ENCODE data around the gene RAB44. TPM values are rescaled to one million over a fixed set of nuclear protein-coding genes. Genes with fewer than 3 reads are reported as not detected.

Gene RAB44
- total RNA-seq, 1 experiment from 2014 or later = not detected

DNA sequence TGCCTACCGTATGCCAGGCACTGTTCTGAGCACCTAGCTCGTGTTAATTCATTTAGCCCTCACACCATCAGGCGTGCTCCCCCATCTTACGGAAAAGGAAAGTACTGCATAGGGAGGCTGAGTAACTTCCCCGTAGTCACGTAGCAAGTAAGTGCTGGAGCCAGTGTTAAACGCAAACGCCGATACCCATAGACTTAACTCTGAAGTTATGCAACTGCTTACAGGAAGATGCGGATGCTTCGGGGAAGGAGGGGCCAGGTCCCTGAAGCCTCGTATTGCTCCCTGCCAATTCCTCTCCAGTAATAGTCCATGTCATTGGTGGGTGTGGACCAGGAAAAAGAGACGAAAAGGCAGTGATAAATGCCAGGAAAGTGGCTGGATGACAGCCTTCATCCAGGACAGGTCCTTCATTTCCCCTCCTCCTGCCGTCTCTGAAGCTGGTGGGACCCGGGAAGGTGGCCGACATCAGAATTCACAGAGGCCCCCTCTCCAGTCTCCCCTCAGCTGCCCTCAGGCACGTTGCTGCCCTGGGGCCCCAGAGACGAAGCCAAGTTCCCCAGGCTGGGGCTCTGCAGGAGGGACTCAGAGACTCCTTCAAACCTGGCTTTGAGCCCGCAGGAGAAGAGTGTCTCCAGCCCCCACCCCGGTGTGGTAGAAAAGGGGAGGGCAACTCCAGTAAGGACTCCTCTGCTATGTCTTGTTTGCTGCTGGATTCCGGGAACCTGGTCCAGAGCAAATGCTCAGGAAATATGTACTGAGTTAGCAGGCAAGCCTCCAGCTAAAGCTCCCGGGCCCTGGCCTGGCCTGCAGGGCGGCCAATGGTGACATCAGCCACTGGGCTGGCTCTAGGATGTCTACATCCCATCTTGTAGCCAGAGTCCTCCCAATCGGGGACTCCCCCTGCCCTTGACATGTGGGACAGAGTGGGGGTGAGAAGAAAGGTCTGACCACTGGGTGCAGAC, 37.8 kb downstream of the RAB44 start:
- POLR2A ChIA-PET = interaction anchor here (0.7 kb wide), 1 partner anchor 19 kb away, joined by 6 read pairs; no protein-coding TSS in a partner anchor
- ATAC-seq (peak; percentile 60), DNase-seq (ENCODE audit: low read depth, low spot score) (no peak)
- H3K36me3 ChIP-seq (ENCODE audit: control insufficient read depth, insufficient read depth, low read length) = no peaks in the 10 kb centered on the region
- no TSS peak for BruUV-seq (replicated peaks)
- no peak overlapping the region for H3K4me3 ChIP-seq (ENCODE audit: low read depth in 2 of 2, low read length in 2 of 2)
- H3K27me3 ChIP-seq (ENCODE audit: control insufficient read depth, insufficient read depth, low read length) = no peaks in the 10 kb centered on the region
- H3K27ac ChIP-seq (ENCODE audit: low read length) = no peak overlapping the region; the same call in 1 of the 2 replicates
- in situ Hi-C loops (cut with HindIII; ENCODE audit: low pct_unique_long_range_greater_than_20kb, low sequenced_read_pairs) (no loop called here), intact Hi-C loops (cut with micrococcal nuclease; ENCODE audit: unreplicated experiment) (no loop called here)
- H3K9me3 ChIP-seq (ENCODE audit: control insufficient read depth, insufficient read depth, low read depth, low read length) = no peaks in the 10 kb centered on the region
- CTCF ChIA-PET = interaction anchor here (1.7 kb wide), 1 partner anchor 24 kb away, joined by 4 read pairs; no protein-coding TSS in a partner anchor
- no peak for TF ChIP-seq TCF7L2 (IDR thresholded peaks at IDR 0.05; ENCODE audit: low read depth, low read length)
- TF ChIP-seq, protein P1, sequence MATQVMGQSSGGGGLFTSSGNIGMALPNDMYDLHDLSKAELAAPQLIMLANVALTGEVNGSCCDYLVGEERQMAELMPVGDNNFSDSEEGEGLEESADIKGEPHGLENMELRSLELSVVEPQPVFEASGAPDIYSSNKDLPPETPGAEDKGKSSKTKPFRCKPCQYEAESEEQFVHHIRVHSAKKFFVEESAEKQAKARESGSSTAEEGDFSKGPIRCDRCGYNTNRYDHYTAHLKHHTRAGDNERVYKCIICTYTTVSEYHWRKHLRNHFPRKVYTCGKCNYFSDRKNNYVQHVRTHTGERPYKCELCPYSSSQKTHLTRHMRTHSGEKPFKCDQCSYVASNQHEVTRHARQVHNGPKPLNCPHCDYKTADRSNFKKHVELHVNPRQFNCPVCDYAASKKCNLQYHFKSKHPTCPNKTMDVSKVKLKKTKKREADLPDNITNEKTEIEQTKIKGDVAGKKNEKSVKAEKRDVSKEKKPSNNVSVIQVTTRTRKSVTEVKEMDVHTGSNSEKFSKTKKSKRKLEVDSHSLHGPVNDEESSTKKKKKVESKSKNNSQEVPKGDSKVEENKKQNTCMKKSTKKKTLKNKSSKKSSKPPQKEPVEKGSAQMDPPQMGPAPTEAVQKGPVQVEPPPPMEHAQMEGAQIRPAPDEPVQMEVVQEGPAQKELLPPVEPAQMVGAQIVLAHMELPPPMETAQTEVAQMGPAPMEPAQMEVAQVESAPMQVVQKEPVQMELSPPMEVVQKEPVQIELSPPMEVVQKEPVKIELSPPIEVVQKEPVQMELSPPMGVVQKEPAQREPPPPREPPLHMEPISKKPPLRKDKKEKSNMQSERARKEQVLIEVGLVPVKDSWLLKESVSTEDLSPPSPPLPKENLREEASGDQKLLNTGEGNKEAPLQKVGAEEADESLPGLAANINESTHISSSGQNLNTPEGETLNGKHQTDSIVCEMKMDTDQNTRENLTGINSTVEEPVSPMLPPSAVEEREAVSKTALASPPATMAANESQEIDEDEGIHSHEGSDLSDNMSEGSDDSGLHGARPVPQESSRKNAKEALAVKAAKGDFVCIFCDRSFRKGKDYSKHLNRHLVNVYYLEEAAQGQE (IDR thresholded peaks at IDR 0.05; ENCODE audit: insufficient read depth in 1 of 2, low read depth in 2 of 2, low read length in 1 of 2) = no peak
- TF ChIP-seq, protein P2, sequence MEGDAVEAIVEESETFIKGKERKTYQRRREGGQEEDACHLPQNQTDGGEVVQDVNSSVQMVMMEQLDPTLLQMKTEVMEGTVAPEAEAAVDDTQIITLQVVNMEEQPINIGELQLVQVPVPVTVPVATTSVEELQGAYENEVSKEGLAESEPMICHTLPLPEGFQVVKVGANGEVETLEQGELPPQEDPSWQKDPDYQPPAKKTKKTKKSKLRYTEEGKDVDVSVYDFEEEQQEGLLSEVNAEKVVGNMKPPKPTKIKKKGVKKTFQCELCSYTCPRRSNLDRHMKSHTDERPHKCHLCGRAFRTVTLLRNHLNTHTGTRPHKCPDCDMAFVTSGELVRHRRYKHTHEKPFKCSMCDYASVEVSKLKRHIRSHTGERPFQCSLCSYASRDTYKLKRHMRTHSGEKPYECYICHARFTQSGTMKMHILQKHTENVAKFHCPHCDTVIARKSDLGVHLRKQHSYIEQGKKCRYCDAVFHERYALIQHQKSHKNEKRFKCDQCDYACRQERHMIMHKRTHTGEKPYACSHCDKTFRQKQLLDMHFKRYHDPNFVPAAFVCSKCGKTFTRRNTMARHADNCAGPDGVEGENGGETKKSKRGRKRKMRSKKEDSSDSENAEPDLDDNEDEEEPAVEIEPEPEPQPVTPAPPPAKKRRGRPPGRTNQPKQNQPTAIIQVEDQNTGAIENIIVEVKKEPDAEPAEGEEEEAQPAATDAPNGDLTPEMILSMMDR (IDR thresholded peaks at IDR 0.05) = no peak
- TF ChIP-seq POLR2AphosphoS5 (IDR thresholded peaks at IDR 0.05; ENCODE audit: low read depth, low read length) = no peak
- TF ChIP-seq SIN3A (IDR thresholded peaks at IDR 0.05; ENCODE audit: borderline replicate concordance, insufficient read depth, low read depth, low read length) = no peak
- H3K4me1 ChIP-seq (ENCODE audit: control insufficient read depth, insufficient read depth, low read length) = peaks cover 6% of the 10 kb centered on the region; the same call in 1 of the 2 replicates

DNA sequence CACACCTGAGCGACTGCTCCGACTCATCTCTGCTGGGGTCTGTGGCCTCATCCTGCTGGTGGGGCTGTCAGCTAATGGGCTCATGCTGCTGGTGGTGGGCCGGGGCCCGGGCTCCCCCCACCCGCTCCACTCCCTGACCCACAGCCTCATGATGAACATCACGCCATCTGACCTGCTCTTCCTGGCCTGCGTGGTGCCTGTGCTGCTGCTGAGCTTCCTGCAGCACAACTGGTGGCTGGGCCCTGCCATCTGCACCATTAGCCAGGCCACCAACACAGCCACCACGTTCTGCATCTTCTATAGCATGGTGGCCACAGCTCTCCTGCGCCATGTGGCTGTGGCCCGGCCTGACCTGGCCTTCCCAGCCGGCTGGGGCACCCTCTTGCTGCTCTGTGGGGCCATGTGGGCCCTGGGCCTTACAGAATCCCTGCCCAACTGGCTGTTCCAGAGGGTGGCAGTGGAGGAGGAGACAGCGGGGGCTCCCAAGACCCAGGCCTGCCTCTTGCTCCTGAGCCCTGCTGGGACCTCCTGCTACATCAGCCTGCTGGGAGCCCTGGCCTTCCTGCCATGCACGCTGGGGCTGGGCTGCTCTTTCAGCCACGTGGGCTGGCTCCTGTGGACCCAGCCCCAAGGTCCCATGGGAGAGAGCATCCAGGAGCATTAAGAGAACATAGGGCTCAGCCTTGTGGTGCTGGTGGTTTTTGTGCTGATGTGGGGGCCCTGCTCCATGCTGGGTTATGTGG, 39.6 kb downstream of the RAB44 start:
- ChIA-PET POLR2A (no interaction called here), CTCF (no interaction called here)
- no TSS peak for BruUV-seq (replicated peaks)
- no peak overlapping the region for H3K4me3 ChIP-seq (ENCODE audit: low read depth in 2 of 2, low read length in 2 of 2)
- no peaks in the 10 kb centered on the region for H3K9me3 ChIP-seq (ENCODE audit: control insufficient read depth, insufficient read depth, low read depth, low read length)
- no peak for DNase-seq (ENCODE audit: low read depth, low spot score)
- in situ Hi-C loops (cut with HindIII; ENCODE audit: low pct_unique_long_range_greater_than_20kb, low sequenced_read_pairs) = no loop called here
- H3K4me1 ChIP-seq (ENCODE audit: control insufficient read depth, insufficient read depth, low read length) = peaks cover 6% of the 10 kb centered on the region; the same call in 1 of the 2 replicates
- no peak for ATAC-seq
- no peak for TF ChIP-seq SIN3A (IDR thresholded peaks at IDR 0.05; ENCODE audit: borderline replicate concordance, insufficient read depth, low read depth, low read length)
- TF ChIP-seq, protein P2 (IDR thresholded peaks at IDR 0.05) = no peak
- TF ChIP-seq TCF7L2 (IDR thresholded peaks at IDR 0.05; ENCODE audit: low read depth, low read length) = no peak
- TF ChIP-seq, protein P1 (IDR thresholded peaks at IDR 0.05; ENCODE audit: insufficient read depth in 1 of 2, low read depth in 2 of 2, low read length in 1 of 2) = no peak
- no peak for TF ChIP-seq POLR2AphosphoS5 (IDR thresholded peaks at IDR 0.05; ENCODE audit: low read depth, low read length)
- no peaks in the 10 kb centered on the region for H3K36me3 ChIP-seq (ENCODE audit: control insufficient read depth, insufficient read depth, low read length)
- no peaks in the 10 kb centered on the region for H3K27me3 ChIP-seq (ENCODE audit: control insufficient read depth, insufficient read depth, low read length)
- intact Hi-C loops (cut with micrococcal nuclease; ENCODE audit: unreplicated experiment) = no loop called here
- no peak overlapping the region for H3K27ac ChIP-seq (ENCODE audit: low read length)
